ENCODE data around the gene TAPT1. TPM values are rescaled to one million over a fixed set of nuclear protein-coding genes. Genes with fewer than 3 reads are reported as not detected.
A peak's percentile ranks its signal among the peaks of the same experiment; 100 is the strongest.

Gene TAPT1
- total RNA-seq, 6 experiments from 2014 or later = 10.8 to 57.3 (median 40.1) TPM

GRCh38 chr4:16161851-16162408 lies 64.3 kb downstream of the TAPT1 start:
- DNase-seq (no peak), ATAC-seq (no peak)
- TF ChIP-seq, protein P1, sequence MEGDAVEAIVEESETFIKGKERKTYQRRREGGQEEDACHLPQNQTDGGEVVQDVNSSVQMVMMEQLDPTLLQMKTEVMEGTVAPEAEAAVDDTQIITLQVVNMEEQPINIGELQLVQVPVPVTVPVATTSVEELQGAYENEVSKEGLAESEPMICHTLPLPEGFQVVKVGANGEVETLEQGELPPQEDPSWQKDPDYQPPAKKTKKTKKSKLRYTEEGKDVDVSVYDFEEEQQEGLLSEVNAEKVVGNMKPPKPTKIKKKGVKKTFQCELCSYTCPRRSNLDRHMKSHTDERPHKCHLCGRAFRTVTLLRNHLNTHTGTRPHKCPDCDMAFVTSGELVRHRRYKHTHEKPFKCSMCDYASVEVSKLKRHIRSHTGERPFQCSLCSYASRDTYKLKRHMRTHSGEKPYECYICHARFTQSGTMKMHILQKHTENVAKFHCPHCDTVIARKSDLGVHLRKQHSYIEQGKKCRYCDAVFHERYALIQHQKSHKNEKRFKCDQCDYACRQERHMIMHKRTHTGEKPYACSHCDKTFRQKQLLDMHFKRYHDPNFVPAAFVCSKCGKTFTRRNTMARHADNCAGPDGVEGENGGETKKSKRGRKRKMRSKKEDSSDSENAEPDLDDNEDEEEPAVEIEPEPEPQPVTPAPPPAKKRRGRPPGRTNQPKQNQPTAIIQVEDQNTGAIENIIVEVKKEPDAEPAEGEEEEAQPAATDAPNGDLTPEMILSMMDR (IDR thresholded peaks at IDR 0.05) = no peak
- TF ChIP-seq POLR2A (IDR thresholded peaks at IDR 0.05) = no peak
- Histone ChIP-seq H3K27ac (no peak overlapping the region), H3K4me1 (no peaks in the 10 kb centered on the region), H3K9me3 (no peaks in the 10 kb centered on the region), H3K27me3 (no peaks in the 10 kb centered on the region), H3K4me3 (no peak overlapping the region), H3K36me3 (peaks cover 0 to 45% (median 9%) of the 10 kb centered on the region in 4 donors)
- intact Hi-C loops (cut with DNase I) = no loop called here
- 86% methylated on average over 6 of the region's 6 CpGs for WGBS (ENCODE audit: insufficient coverage, low coverage, low lambda C conversion rate, missing lambda C conversion rate)

- H3K27ac ChIP-seq = no peak overlapping the region
- DNase-seq (no peak), ATAC-seq (peak in 2 of 4 donors; percentile 51 to 63)
- peaks cover 0 to 33% (median 1%) of the 10 kb centered on the region in 4 donors for H3K36me3 ChIP-seq
- TF ChIP-seq, protein P1 (IDR thresholded peaks at IDR 0.05) = no peak
- no peak for TF ChIP-seq POLR2A (IDR thresholded peaks at IDR 0.05)
- intact Hi-C loops (cut with DNase I) = no loop called here
- no peaks in the 10 kb centered on the region for H3K9me3 ChIP-seq
- H3K27me3 ChIP-seq = no peaks in the 10 kb centered on the region
- WGBS (ENCODE audit: insufficient coverage, low coverage, low lambda C conversion rate, missing lambda C conversion rate) = 62% methylated on average over 3 of the region's 3 CpGs
- no peaks in the 10 kb centered on the region for H3K4me1 ChIP-seq
- H3K4me3 ChIP-seq = no peak overlapping the region
These were observed 65.8 kb downstream of the TAPT1 start for GRCh38 chr4:16160457-16160856.

DNA sequence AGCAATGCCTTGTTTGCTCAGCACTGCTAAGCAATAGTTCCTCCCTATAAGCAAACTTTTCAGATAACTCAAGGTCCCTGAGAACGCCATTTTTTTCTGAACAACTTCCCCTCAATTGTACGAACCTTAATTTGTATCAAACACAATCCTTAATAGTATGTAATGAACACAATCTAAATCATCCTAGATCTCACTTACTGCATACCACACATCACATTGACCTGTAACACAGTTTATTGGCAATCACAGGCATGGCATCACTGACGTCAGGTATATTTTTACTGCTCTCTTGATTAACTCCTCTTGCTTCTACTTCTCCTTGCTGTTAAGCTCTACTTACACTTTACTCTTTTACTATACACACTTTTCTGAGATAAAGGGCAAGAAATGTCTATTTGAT lies 67.0 kb downstream of the TAPT1 start:
- 82% methylated on average over 3 of the region's 3 CpGs for WGBS (ENCODE audit: insufficient coverage, low coverage, low lambda C conversion rate, missing lambda C conversion rate)
- H3K4me3 ChIP-seq = no peak overlapping the region
- no peak for DNase-seq
- ATAC-seq = no peak
- no peaks in the 10 kb centered on the region for H3K4me1 ChIP-seq
- H3K36me3 ChIP-seq = peaks cover 0 to 23% (median 0%) of the 10 kb centered on the region in 4 donors
- TF ChIP-seq POLR2A (IDR thresholded peaks at IDR 0.05) = no peak
- TF ChIP-seq, protein P1 (IDR thresholded peaks at IDR 0.05) = no peak
- no peaks in the 10 kb centered on the region for H3K9me3 ChIP-seq
- H3K27me3 ChIP-seq = no peaks in the 10 kb centered on the region
- intact Hi-C loops (cut with DNase I) = no loop called here
- no peak overlapping the region for H3K27ac ChIP-seq

DNA sequence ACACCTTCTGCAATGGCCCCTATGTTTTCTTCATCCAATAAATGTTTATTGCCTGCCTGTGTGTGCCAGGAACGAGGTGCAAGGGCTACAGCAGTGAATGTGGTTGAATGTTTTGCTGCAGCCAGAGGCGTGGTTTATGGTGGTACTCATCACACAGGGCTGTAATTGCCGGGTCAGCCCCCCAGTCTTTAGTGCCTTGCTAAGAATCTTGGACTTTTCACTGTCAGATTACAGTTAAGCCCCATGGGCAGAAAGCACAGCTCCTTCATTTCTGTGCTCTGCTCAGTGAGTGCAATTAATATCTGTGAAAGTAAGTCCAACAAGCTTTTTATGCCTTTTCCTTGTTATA lies 67.8 kb downstream of the TAPT1 start:
- 73% methylated on average over 3 of the region's 3 CpGs for WGBS (ENCODE audit: insufficient coverage, low coverage, low lambda C conversion rate, missing lambda C conversion rate)
- Histone ChIP-seq H3K27me3 (no peaks in the 10 kb centered on the region), H3K4me3 (no peak overlapping the region), H3K36me3 (peaks cover 0 to 15% (median 0%) of the 10 kb centered on the region in 4 donors), H3K27ac (no peak overlapping the region), H3K9me3 (no peaks in the 10 kb centered on the region), H3K4me1 (no peaks in the 10 kb centered on the region)
- DNase-seq (no peak), ATAC-seq (no peak)
- no peak for TF ChIP-seq POLR2A (IDR thresholded peaks at IDR 0.05)
- TF ChIP-seq, protein P1 (IDR thresholded peaks at IDR 0.05) = no peak
- intact Hi-C loops (cut with DNase I) = no loop called here
